Medulla oblongata (tissue), 1 donor: ENCODE results near the gene RWDD1.
"Not testable (repeated sequence)": the region's sequence is repeated elsewhere in the genome, so short reads cannot be mapped to it uniquely, and the experiment has no call there.

Experiments
- DNase-seq: peaks from one replicate; pipeline ENCODE4 v3.0.0-alpha.2; 2015; ENCODE audit errors: extremely low spot score

The RWDD1 gene

GRCh38 chr6:116560130-116560529 is 11.2 kb upstream of the RWDD1 start:
- DNase-seq: no peak

DNA sequence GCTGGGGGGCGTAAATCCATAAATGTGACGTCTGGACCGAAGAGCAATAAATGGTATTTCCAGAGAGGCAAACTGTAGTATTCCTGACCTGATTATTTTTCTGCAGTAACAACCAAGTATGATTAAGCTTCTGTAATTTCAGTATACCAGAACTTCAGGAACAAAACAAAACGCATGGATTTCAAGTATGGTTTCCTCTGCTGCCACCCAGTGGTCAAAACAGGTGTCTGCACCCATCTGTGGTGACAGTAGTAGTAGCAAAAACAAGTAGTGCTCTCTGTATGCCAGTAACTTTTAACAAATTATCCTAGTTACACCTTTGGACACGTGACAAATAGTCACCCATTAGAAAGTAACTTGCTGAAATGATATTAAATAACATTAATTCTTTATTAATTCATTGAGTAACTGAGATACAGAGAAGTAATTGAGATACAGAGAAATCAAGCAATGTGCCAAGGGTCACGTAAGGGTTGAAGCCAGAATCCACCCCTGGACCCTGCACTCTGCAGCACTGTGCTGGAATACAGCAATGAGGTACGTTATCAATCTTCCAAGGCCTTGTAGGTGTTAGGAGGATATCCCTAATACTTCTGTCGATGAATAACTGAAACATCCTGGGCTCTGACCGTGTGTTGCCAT is 9.8 kb upstream of the RWDD1 start:
- peak; percentile 85 for DNase-seq

DNA sequence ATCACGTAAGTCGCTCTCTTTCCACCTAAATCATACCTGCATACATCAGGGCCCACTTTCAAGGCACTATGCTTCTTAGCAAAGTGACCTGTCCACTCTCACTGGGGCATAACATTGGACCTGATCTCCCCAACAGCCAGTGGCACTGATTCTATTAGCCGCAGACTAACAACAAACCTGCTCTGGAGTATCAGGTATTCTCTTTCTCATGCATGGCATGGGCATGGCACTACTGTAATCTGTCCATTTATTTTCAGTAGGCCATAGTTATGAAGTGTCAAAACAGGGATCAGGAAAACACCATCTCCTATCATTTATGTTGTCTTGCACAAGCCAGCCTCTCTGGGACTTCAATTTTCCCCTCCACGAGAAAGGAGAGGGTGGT is 9.3 kb upstream of the RWDD1 start:
- no peak for DNase-seq

DNA sequence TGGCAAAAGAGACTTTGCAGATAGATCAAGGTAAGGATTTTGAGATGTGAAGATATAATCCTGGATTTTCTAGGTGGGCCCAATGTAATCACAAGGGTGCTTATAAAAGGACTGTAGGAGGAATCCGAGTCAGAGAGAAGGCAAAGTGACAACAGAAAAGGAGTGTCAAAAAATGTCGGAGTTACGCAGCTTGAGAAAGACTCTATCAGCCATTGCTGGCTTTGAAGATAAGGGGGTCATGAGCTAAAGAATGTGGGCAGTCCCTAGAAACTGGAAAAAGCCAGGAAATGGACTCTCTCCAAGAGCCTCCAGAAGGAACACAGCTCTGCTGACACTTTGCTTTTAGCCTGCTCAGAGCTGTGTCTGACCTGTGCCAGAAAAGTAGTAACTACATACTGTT is 8.7 kb upstream of the RWDD1 start:
- no peak for DNase-seq

DNA sequence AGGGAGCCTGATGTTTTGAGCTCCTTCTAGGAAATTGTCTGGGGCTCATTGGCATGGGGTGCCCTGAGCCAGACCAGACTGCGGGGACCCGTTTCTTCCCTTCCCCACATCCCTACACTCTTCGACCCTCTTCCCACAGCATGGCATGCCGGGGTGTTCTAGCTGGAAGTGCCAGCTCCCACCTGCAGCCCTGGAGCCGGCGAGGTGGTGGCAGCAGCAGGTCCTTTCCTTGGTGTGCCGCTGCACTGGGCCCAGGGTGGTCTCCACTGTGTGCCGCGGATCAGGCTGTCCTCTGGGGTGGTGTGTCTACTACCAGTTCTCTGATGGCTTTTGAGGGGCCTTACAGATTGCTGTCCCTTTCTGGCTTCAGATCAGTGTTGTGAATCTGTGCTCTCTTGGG is 7.5 kb upstream of the RWDD1 start:
- DNase-seq: no peak

DNA sequence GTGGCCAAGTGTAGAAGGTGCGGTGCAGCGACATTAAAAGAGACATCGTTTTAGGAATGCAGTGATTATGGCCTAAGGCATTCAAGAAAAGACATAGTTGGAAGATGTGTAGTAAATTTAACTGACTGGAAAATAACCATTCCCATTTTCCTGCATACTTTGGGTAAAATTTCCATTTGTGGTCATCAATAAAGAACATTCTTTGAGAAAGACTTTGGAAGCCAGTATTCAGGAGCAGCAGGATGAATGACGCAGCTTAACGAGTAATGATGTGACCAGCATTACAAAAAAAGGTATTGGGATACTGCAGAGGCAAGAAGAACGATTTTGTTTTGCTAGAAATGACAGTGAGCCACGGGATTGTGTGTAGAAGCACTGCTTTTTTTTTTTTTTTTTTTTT is 7.0 kb upstream of the RWDD1 start:
- no peak for DNase-seq

- DNase-seq: no peak
These were observed 6.1 kb upstream of the RWDD1 start for GRCh38 chr6:116564921-116565872.

DNA sequence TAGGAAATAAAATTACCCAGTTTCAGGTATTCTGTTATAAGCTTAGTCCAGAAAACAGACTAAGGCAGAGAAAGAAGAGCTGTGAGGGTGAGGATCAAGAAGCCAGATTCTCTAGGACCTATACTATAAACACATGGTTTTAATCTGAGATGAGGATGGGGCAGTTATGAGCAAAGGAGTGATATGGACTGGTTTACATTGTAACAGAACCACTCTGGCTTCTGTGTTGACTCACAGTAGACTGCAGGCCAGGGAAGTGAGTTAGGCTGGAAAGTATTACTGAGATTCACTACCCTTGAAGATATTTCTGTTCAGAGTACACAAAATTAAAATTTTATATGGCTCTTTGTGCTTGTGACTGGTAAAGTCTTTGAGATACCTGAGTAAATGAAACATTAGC is 3.2 kb upstream of the RWDD1 start:
- no peak for DNase-seq

DNA sequence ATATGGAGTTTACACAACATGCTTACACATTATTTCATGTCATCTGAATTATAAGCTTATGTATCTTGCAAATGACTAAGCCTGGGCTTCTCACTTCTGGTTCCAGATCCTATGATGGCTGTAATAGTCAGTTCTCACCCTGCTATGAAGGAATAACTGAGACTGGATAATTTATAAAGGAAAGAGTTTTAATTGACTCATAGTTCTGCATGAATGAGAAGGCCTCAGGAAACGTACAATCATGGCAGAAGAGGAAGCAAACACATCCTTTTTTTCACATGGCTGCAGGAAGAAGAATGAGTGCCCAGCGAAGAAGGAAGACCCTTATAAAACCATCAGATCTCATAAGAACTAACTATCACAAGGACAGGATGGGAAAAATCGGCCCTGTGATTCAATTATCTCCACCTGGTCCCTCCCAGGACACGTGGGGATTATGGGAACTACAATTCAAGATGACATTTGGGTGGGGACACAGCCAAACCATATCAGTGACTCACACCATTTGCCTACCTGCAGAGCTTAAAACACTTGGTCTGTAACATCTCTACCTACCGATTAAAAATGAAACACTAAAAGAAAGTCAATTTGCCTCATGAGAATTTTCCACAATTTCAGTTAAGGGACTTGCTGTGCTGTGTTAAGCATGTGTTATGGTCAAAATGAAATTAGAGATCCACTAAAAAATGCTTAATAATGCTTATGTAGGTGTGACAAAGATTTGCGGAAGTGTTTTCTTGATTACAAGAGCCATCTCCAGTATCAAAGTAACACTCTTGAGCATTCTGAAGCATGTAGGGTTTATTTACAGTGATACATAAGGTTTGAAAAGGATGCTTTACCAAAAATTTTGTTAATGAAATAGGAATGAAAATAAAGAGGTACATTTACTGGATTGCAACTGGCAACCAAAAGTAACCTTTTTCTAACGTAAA is 2.2 kb upstream of the RWDD1 start:
- no peak for DNase-seq

DNA sequence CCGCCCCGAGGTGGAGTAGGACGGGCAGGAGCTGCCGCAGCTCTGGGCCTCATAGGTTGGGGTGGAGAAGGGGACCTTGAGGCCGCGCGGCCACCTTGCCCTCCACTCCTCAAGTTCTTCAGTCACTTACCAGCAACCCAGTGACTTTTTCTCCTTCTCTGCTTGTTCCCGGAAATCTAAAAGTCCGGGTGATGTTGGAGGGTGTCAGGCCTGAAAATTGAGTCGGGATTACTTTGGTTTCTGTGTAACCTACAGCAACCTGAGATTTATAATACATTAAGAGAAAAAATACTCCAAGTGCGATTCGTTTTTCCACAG is 338 bp downstream of the RWDD1 start:
- DNase-seq: no peak

GRCh38 chr6:116572162-116572561 is 858 bp downstream of the RWDD1 start:
- DNase-seq: peak; percentile 40

DNA sequence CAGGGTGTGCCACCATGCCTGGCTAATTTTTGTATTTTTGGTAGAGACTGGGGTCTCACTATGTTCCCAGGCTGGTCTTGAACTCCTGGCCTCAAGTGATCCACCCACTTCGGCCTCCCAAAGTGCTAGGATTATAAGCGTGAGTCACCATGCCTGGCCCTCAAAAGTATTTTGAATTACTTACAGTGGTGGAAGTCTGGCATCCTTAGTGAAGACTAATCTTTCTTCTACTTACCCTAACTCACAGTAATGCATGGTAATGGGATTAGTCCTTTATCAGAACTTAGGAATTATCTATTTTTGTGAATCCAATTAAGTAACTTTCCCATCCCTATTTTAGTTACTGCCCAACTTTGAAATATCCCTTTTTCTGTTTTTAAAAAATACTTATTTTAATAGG is 3.9 kb downstream of the RWDD1 start:
- DNase-seq: no peak

GRCh38 chr6:116577486-116577885 is 6.2 kb downstream of the RWDD1 start:
- no peak for DNase-seq

- no peak for DNase-seq
These were observed 7.0 kb downstream of the RWDD1 start for GRCh38 chr6:116578335-116578734.

GRCh38 chr6:116579143-116579542 is 7.8 kb downstream of the RWDD1 start:
- DNase-seq: no peak

- no peak for DNase-seq
These were observed 8.9 kb downstream of the RWDD1 start for GRCh38 chr6:116580198-116580597.

DNA sequence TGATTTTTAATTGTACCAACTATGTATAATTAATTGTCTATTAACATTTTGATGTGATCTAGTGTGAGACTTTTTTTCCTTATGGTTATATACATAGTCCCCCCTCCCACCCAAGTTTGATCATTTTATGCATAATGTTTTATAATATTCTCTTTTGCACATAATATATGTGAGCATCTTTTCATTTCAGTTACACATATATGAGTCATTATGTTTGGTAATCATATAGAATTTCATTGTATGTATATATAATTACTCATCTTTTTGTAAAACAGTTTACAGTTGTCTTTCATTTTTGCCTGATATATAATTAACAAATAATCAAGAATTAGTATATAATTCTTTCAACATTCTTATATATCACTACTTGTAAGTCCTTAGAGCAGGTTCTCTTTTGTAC is 15.0 kb downstream of the RWDD1 start:
- DNase-seq: no peak

GRCh38 chr6:116586738-116587137 is 15.4 kb downstream of the RWDD1 start:
- DNase-seq: no peak

GRCh38 chr6:116595247-116595646 is 23.9 kb downstream of the RWDD1 start:
- no peak for DNase-seq

- no peak for DNase-seq
These were observed 25.5 kb downstream of the RWDD1 start for GRCh38 chr6:116596815-116597214.

GRCh38 chr6:116603916-116604315 is 32.6 kb downstream of the RWDD1 start:
- not testable (repeated sequence) for DNase-seq

DNA sequence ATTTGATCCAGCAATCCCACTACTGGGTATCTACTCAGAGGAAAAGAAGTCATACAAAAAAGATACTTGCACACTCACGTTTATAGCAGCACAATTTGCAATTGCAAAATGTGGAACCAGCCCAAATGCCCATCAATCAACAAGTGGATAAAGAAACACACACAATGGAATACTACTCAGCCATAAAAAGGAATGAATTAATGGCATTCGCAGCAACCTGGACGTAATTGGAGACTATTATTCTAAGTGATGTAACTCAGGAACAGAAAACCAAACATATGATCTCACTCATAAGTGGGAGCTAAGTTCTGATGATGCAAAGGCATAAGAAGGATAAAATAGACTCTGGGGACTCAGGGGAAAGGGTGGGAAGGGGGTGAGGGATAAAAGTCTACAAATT is 33.6 kb downstream of the RWDD1 start:
- not testable (repeated sequence) for DNase-seq
